B cell (primary cell): ENCODE data around the gene CCL8. TPM values are rescaled to one million over a fixed set of nuclear protein-coding genes. Genes with fewer than 3 reads are reported as not detected.
"Not testable (repeated sequence)": the region's sequence is repeated elsewhere in the genome, so short reads cannot be mapped to it uniquely, and the experiment has no call there.

Experiments used
- ATAC-seq: fragments of 200-7000 bp; cut with Tn5 transposase; one replicate; pipeline ENCODE4 v1.10.0; 2021; ENCODE audit warnings: low read depth, mild to moderate bottlenecking, moderate number of reproducible peaks, moderate library complexity
- CTCF ChIA-PET: fragments of 350-600 bp; sonication (Branson Sonifier 250); formaldehyde crosslinking; loops from one replicate; lab custom pipeline; 2021; ENCODE audit warnings: antibody characterized with exemption, inconsistent platforms; lab: Charles Lee
- POLR2A ChIA-PET: fragments of 350-600 bp; sonication (Branson Sonifier 250); formaldehyde crosslinking; loops from one replicate; lab custom pipeline; 2021; ENCODE audit warnings: antibody characterized with exemption; lab: Charles Lee
- DNase-seq: peaks from one replicate; pipeline ENCODE4 v3.0.0; 2013
- H2AFZ ChIP-seq: 2 replicates; pipeline ENCODE4 v1.6.1; 2012; ENCODE audit warnings: mild to moderate bottlenecking, low read depth, low read length; ENCODE audit not compliant: insufficient read depth, poor library complexity, severe bottlenecking
- H3K27ac ChIP-seq, 2 donors: 1 replicate in 1 of 2; 2 replicates in 1 of 2; pipeline ENCODE4 v1.5.1; 2012 to 2013; ENCODE audit warnings: low read length in 2 of 2, mild to moderate bottlenecking in 2 of 2, moderate library complexity in 1 of 2
- H3K27me3 ChIP-seq, 4 experiments: fragments of 200-600 bp in 1 of 4; sonication (generic) in 1 of 4; replicated peaks in 1 of 4; 1 replicate in 2 of 4; 2 replicates in 2 of 4; pipeline versions ENCODE4 v1.6.1 to v1.7.0; 2013 to 2016; ENCODE audit warnings: low read length in 3 of 4, mild to moderate bottlenecking in 2 of 4, mixed read lengths in 1 of 4, moderate library complexity in 1 of 4; ENCODE audit not compliant: insufficient read depth in 4 of 4, control insufficient read depth in 3 of 4; ENCODE audit errors: control extremely low read depth in 1 of 4
- H3K36me3 ChIP-seq, 2 experiments: replicated peaks in 1 of 2; 1 replicate in 1 of 2; 2 replicates in 1 of 2; pipeline versions ENCODE4 v1.6.1 to v1.7.1; 2013; ENCODE audit warnings: low read length in 1 of 2; ENCODE audit not compliant: insufficient read depth in 2 of 2, control insufficient read depth in 1 of 2; ENCODE audit errors: control extremely low read depth in 1 of 2, extremely low read depth in 1 of 2
- H3K4me1 ChIP-seq, 2 donors: fragments of 200-600 bp in 1 of 2; sonication (generic) in 1 of 2; 1 replicate in 1 of 2; 2 replicates in 1 of 2; pipeline versions ENCODE4 v1.5.1 to v1.6.1; 2013 to 2017; ENCODE audit warnings: low read length in 2 of 2; ENCODE audit not compliant: control insufficient read depth in 2 of 2, insufficient read depth in 2 of 2
- H3K4me2 ChIP-seq: replicated peaks from 2 replicates; pipeline ENCODE3; 2012; ENCODE audit warnings: mild to moderate bottlenecking, low read depth, low read length; ENCODE audit not compliant: poor library complexity, severe bottlenecking
- H3K4me3 ChIP-seq, 5 experiments: fragments of 200-600 bp in 1 of 5; sonication (generic) in 1 of 5; 1 replicate in 3 of 5; 2 replicates in 2 of 5; pipeline versions ENCODE4 v1.5.1 to v1.7.0; 2011 to 2016; ENCODE audit warnings: low read length in 4 of 5, mild to moderate bottlenecking in 4 of 5, low read depth in 2 of 5, control low read depth in 1 of 5, moderate library complexity in 1 of 5; ENCODE audit not compliant: insufficient read depth in 1 of 5; ENCODE audit errors: control extremely low read depth in 1 of 5, extremely low read depth in 1 of 5
- H3K79me2 ChIP-seq: fragments of 200-600 bp; sonication (generic); one replicate; pipeline ENCODE4 v1.6.0; 2016; ENCODE audit warnings: low read length; ENCODE audit not compliant: control insufficient read depth, insufficient read depth
- H3K9ac ChIP-seq: fragments of 200-600 bp; sonication (generic); 2 replicates; pipeline ENCODE4 v1.6.1; 2017; ENCODE audit warnings: mild to moderate bottlenecking, low read length, moderate library complexity
- H3K9me3 ChIP-seq, 3 donors: one replicate each; pipeline versions ENCODE4 v1.6.1 to v1.7.1; 2013; ENCODE audit warnings: low read length in 2 of 3; ENCODE audit not compliant: control insufficient read depth in 2 of 3, insufficient read depth in 1 of 3; ENCODE audit errors: control extremely low read depth in 1 of 3
- H4K20me1 ChIP-seq: 2 replicates; pipeline ENCODE4 v1.6.0; 2012; ENCODE audit warnings: mild to moderate bottlenecking, low read length; ENCODE audit not compliant: insufficient read depth, control insufficient read depth, poor library complexity, severe bottlenecking
- H3K27ac Mint-ChIP-seq: one replicate; pipeline ENCODE4 v1.8.0; 2021; ENCODE audit warnings: mixed read lengths
- H3K27me3 Mint-ChIP-seq: one replicate; pipeline ENCODE4 v1.8.0; 2021; ENCODE audit warnings: mixed read lengths
- H3K4me1 Mint-ChIP-seq: one replicate; pipeline ENCODE4 v1.8.0; 2021; ENCODE audit warnings: mixed read lengths
- H3K4me3 Mint-ChIP-seq: one replicate; pipeline ENCODE4 v1.8.0; 2021; ENCODE audit warnings: mixed read lengths
- H3K9me3 Mint-ChIP-seq: one replicate; pipeline ENCODE4 v1.8.0; 2022; ENCODE audit warnings: mixed read lengths; ENCODE audit not compliant: insufficient read depth
- CTCF ChIP-seq: fragments of 200-600 bp; IDR thresholded peaks from one replicate; pipeline ENCODE4 v1.8.0; 2022; ENCODE audit warnings: antibody characterized with exemption, mild to moderate bottlenecking
- EZH2 ChIP-seq: IDR thresholded peaks from 2 replicates; pipeline ENCODE4 v1.6.1; 2012; ENCODE audit warnings: borderline replicate concordance, low read depth, mild to moderate bottlenecking, moderate library complexity, low read length; ENCODE audit not compliant: insufficient read depth, poor library complexity, severe bottlenecking
- WGBS: methylation state at CpG from one replicate; pipeline ENCODE4 v1.1.5; 2013; ENCODE audit warnings: missing lambda C conversion rate; ENCODE audit not compliant: insufficient coverage; 5-methylcytosine and 5-hydroxymethylcytosine counted together
- intact Hi-C: fragments of 100-400 bp; cut with micrococcal nuclease; formaldehyde crosslinking; loops from one replicate; pipeline ENCODE4 v1.10.0; 2022
- polyA plus RNA-seq: library from polyadenylated mRNA; depleted of rRNA; stranded (reverse); fragments of >200 nt; gene quantifications from 2 replicates; pipeline ENCODE4 v1.2.3, GENCODE V29; 2012
- total RNA-seq, 2 donors: library from RNA; stranded (reverse); fragments of 120-200 nt in 1 of 2; gene quantifications; 1 replicate in 1 of 2; 2 replicates in 1 of 2; pipeline versions ENCODE4 v1.2.3 to v1.2.4, GENCODE V29; 2013 to 2022

The CCL8 gene
- total and polyA plus RNA-seq, 2 donors (not counting 1 experiment from before 2014, with no cell fraction given): not detected

- TF ChIP-seq CTCF (no peak), EZH2 (no peak)
- Mint-ChIP-seq H3K9me3 (no peaks in the 10 kb centered on the region), H3K27me3 (peaks cover 18% of the 10 kb centered on the region), H3K4me3 (no peak overlapping the region), H3K27ac (no peak overlapping the region), H3K4me1 (no peaks in the 10 kb centered on the region)
- no peaks in the 10 kb centered on the region for H3K36me3 ChIP-seq
- no peaks in the 10 kb centered on the region for H4K20me1 ChIP-seq
- H3K27me3 ChIP-seq: peaks cover 0 to 5% (median 4%) of the 10 kb centered on the region in 4 experiments
- WGBS: no CpG with 5 or more reads among the region's 3 CpGs
- no peak overlapping the region for H3K27ac ChIP-seq
- H3K4me2 ChIP-seq: no peak overlapping the region
- H3K4me1 ChIP-seq: peaks cover 0 to 3% of the 10 kb centered on the region in 2 donors
- intact Hi-C loops: no loop called here
- H3K79me2 ChIP-seq: no peaks in the 10 kb centered on the region
- ChIA-PET CTCF (no interaction called here), POLR2A (no interaction called here)
- H3K9me3 ChIP-seq: no peaks in the 10 kb centered on the region
- DNase-seq (no peak), ATAC-seq (no peak)
- no peak overlapping the region for H2AFZ ChIP-seq
- H3K9ac ChIP-seq: no peak overlapping the region
- no peak overlapping the region for H3K4me3 ChIP-seq
Measured at GRCh38 chr17:34318474-34318873, 761 bp upstream of the CCL8 start.

GRCh38 chr17:34321964-34322363 lies 2.7 kb downstream of the CCL8 start:
- H3K4me2 ChIP-seq: no peak overlapping the region
- H3K79me2 ChIP-seq: no peaks in the 10 kb centered on the region
- H3K36me3 ChIP-seq: no peaks in the 10 kb centered on the region
- Mint-ChIP-seq H3K27ac (no peak overlapping the region), H3K27me3 (peaks cover 23% of the 10 kb centered on the region), H3K9me3 (no peaks in the 10 kb centered on the region), H3K4me3 (no peak overlapping the region), H3K4me1 (no peaks in the 10 kb centered on the region)
- H3K9me3 ChIP-seq: peaks cover 0 to 5% (median 3%) of the 10 kb centered on the region in 3 donors
- TF ChIP-seq EZH2: no peak
- no peak for TF ChIP-seq CTCF
- ATAC-seq: no peak
- H3K4me1 ChIP-seq: no peaks in the 10 kb centered on the region
- H3K9ac ChIP-seq: no peak overlapping the region
- H2AFZ ChIP-seq: no peak overlapping the region
- no peak overlapping the region for H3K27ac ChIP-seq
- no peak for DNase-seq
- peaks cover 0 to 9% (median 2%) of the 10 kb centered on the region in 4 experiments for H3K27me3 ChIP-seq
- ChIA-PET CTCF (interaction anchor here (2.7 kb wide), 1 partner anchor 40 kb away, joined by 6 read pairs; no protein-coding TSS in a partner anchor), POLR2A (no interaction called here)
- intact Hi-C loops: no loop called here
- no peaks in the 10 kb centered on the region for H4K20me1 ChIP-seq
- no peak overlapping the region for H3K4me3 ChIP-seq

GRCh38 chr17:34327580-34327979 lies 8.3 kb downstream of the CCL8 start:
- ATAC-seq, POLR2A ChIA-PET, H3K27me3 ChIP-seq, CTCF ChIA-PET, H4K20me1 ChIP-seq, H3K9ac ChIP-seq, H3K79me2 ChIP-seq, H3K4me1 Mint-ChIP-seq, H3K4me3 Mint-ChIP-seq, intact Hi-C loops, H3K9me3 ChIP-seq, DNase-seq, H3K4me1 ChIP-seq, H3K36me3 ChIP-seq, H3K27ac ChIP-seq, H3K9me3 Mint-ChIP-seq, H3K4me3 ChIP-seq, H2AFZ ChIP-seq, H3K27ac Mint-ChIP-seq, H3K4me2 ChIP-seq: not testable (repeated sequence)
- 88% methylated on average over 2 of the region's 4 CpGs for WGBS
- peaks cover 31% of the 10 kb centered on the region for H3K27me3 Mint-ChIP-seq
